Body of pancreas (tissue), 4 donors: Measurements from ENCODE around the gene TUBG2. TPM values are rescaled to one million over a fixed set of nuclear protein-coding genes. Genes with fewer than 3 reads are reported as not detected.

Experiments used
- ATAC-seq: fragments of 150-250 bp; one replicate; pipeline ENCODE4 v1.9.1; 2016
- DNase-seq, 4 donors: peaks; one replicate each; pipeline ENCODE4 v3.0.0-alpha.2; 2019
- H3K27ac ChIP-seq, 4 donors: fragments of 200-600 bp; sonication (generic); 1 replicate in 3 of 4; 2 replicates in 1 of 4; pipeline versions ENCODE4 v1.5.1 to v1.6.1; 2016 to 2019; ENCODE audit warnings: mild to moderate bottlenecking in 1 of 4, mixed read lengths in 1 of 4, moderate library complexity in 1 of 4
- H3K27me3 ChIP-seq, 2 donors: fragments of 200-600 bp; sonication (generic); one replicate each; pipeline ENCODE4 v1.6.0; 2016; ENCODE audit warnings: mild to moderate bottlenecking in 1 of 2
- H3K36me3 ChIP-seq, 2 donors: fragments of 200-600 bp; sonication (generic); replicated peaks in 1 of 2; 2 replicates each; pipeline ENCODE4 v1.5.1; 2016; ENCODE audit warnings: low read depth in 2 of 2; ENCODE audit not compliant: insufficient read depth in 1 of 2
- H3K4me1 ChIP-seq: fragments of 200-600 bp; sonication (generic); one replicate; pipeline ENCODE4 v1.6.0; 2016
- H3K4me3 ChIP-seq, 2 donors: fragments of 200-600 bp; sonication (generic); 1 replicate in 1 of 2; 2 replicates in 1 of 2; pipeline ENCODE4 v1.5.1; 2016 to 2019
- H3K9me3 ChIP-seq, 3 donors: fragments of 200-600 bp; sonication (generic); 1 replicate in 2 of 3; 2 replicates in 1 of 3; pipeline ENCODE4 v1.5.1; 2016
- POLR2A ChIP-seq, 3 donors: fragments of 450-650 bp; IDR thresholded peaks; one replicate each; pipeline ENCODE4 v1.6.1; 2016; ENCODE audit warnings: antibody characterized with exemption in 3 of 3, mild to moderate bottlenecking in 2 of 3
- WGBS, 2 donors: methylation state at CpG; one replicate each; pipeline ENCODE4 v1.1.5; 2017; 5-methylcytosine and 5-hydroxymethylcytosine counted together
- intact Hi-C: fragments of 100-400 bp; cut with DNase I; formaldehyde crosslinking; loops from one replicate; pipeline ENCODE4 v1.15.1; 2023
- total RNA-seq, 2 donors: library from RNA; depleted of rRNA; stranded (reverse); fragments of >200 nt; gene quantifications; one replicate each; pipeline ENCODE4 v1.1.0, GENCODE V29; 2016
- TF ChIP-seq, protein P1 (sequence below), 7 experiments: fragments of 450-650 bp in 4 of 7; fragments of 200-600 bp in 3 of 7; sonication (generic) in 3 of 7; IDR thresholded peaks; one replicate each; pipeline ENCODE4 v1.5.1; 2016 to 2019; ENCODE audit warnings: antibody characterized with exemption in 7 of 7

TUBG2 gene
- total RNA-seq, 2 donors from 2014 or later, result 64.1 to 80.4 TPM

DNA sequence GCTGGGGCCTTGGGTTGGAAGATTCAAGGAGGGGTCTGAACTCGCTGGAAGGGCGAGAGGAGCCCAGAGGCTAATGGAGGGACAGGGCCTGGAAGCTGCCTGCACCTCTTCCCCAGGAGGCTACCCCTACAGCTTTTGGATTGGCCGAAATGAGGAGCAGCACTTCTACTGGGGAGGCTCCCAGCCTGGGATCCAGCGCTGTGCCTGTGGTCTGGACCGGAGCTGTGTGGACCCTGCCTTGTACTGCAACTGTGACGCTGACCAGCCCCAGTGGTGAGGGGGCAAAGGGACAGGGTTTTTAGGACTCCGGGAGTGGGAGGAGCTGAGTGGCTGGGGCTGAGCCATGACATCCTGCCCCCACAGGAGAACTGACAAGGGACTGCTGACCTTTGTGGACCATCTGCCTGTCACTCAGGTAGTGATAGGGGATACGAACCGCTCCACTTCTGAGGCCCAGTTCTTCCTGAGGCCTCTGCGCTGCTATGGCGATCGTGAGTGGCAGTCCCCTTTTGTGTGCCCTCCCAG lies 32.0 kb downstream of the TUBG2 start:
- no peaks in the 10 kb centered on the region for H3K4me1 ChIP-seq
- TF ChIP-seq, protein P1, sequence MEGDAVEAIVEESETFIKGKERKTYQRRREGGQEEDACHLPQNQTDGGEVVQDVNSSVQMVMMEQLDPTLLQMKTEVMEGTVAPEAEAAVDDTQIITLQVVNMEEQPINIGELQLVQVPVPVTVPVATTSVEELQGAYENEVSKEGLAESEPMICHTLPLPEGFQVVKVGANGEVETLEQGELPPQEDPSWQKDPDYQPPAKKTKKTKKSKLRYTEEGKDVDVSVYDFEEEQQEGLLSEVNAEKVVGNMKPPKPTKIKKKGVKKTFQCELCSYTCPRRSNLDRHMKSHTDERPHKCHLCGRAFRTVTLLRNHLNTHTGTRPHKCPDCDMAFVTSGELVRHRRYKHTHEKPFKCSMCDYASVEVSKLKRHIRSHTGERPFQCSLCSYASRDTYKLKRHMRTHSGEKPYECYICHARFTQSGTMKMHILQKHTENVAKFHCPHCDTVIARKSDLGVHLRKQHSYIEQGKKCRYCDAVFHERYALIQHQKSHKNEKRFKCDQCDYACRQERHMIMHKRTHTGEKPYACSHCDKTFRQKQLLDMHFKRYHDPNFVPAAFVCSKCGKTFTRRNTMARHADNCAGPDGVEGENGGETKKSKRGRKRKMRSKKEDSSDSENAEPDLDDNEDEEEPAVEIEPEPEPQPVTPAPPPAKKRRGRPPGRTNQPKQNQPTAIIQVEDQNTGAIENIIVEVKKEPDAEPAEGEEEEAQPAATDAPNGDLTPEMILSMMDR (IDR thresholded peaks at IDR 0.05), result no peak
- no peak for TF ChIP-seq POLR2A (IDR thresholded peaks at IDR 0.05)
- H3K27me3 ChIP-seq, result no peaks in the 10 kb centered on the region
- WGBS, 2 donors, result 86 to 87% methylated on average over 9 to 12 of the region's 12 CpGs
- ATAC-seq (no peak), DNase-seq (no peak)
- H3K36me3 ChIP-seq, result no peaks in the 10 kb centered on the region
- H3K27ac ChIP-seq, result no peak overlapping the region
- no peaks in the 10 kb centered on the region for H3K9me3 ChIP-seq
- intact Hi-C loops, result loop anchor here (10.0 kb wide), 1 partner anchor 254 kb away; no protein-coding TSS in a partner anchor
- H3K4me3 ChIP-seq, result no peak overlapping the region

GRCh38 chr17:42692489-42692888 lies 33.4 kb downstream of the TUBG2 start:
- Histone ChIP-seq H3K36me3 (no peaks in the 10 kb centered on the region), H3K4me3 (no peak overlapping the region), H3K4me1 (no peaks in the 10 kb centered on the region), H3K9me3 (no peaks in the 10 kb centered on the region), H3K27me3 (no peaks in the 10 kb centered on the region), H3K27ac (no peak overlapping the region)
- TF ChIP-seq POLR2A (IDR thresholded peaks at IDR 0.05), result no peak
- TF ChIP-seq, protein P1 (IDR thresholded peaks at IDR 0.05), result no peak
- ATAC-seq (no peak), DNase-seq (no peak)
- intact Hi-C loops, result loop anchor here (10.0 kb wide), 1 partner anchor 252 kb away; no protein-coding TSS in a partner anchor
- WGBS, 2 donors, result 74 to 79% methylated on average over 6 to 11 of the region's 11 CpGs

- intact Hi-C loops, result loop anchor here (10.0 kb wide), 1 partner anchor 250 kb away; no protein-coding TSS in a partner anchor
- WGBS, 2 donors, result 85 to 87% methylated on average over 3 of the region's 3 CpGs
- Histone ChIP-seq H3K27me3 (no peaks in the 10 kb centered on the region), H3K36me3 (peaks cover 0 to 1% of the 10 kb centered on the region in 2 donors), H3K4me3 (no peak overlapping the region), H3K4me1 (no peaks in the 10 kb centered on the region), H3K27ac (no peak overlapping the region), H3K9me3 (no peaks in the 10 kb centered on the region)
- TF ChIP-seq, protein P1 (IDR thresholded peaks at IDR 0.05), result no peak
- TF ChIP-seq POLR2A (IDR thresholded peaks at IDR 0.05), result no peak
- ATAC-seq, result no peak
- DNase-seq, result no peak
Measured at GRCh38 chr17:42694524-42694923, 35.4 kb downstream of the TUBG2 start.

- WGBS, 2 donors, result 88 to 93% methylated on average over 6 to 19 of the region's 20 CpGs
- peaks cover 0 to 1% of the 10 kb centered on the region in 2 donors for H3K36me3 ChIP-seq
- H3K4me1 ChIP-seq, result no peaks in the 10 kb centered on the region
- no peak overlapping the region for H3K4me3 ChIP-seq
- TF ChIP-seq POLR2A (IDR thresholded peaks at IDR 0.05), result no peak
- TF ChIP-seq, protein P1 (IDR thresholded peaks at IDR 0.05), result no peak
- H3K27me3 ChIP-seq, result no peaks in the 10 kb centered on the region
- no peak for DNase-seq
- intact Hi-C loops, result loop anchor here (10.0 kb wide), 1 partner anchor 249 kb away; no protein-coding TSS in a partner anchor
- no peaks in the 10 kb centered on the region for H3K9me3 ChIP-seq
- no peak for ATAC-seq
- H3K27ac ChIP-seq, result no peak overlapping the region
Measured at GRCh38 chr17:42695500-42695899, 36.4 kb downstream of the TUBG2 start.
